UCSD-AML1 (cell line): ENCODE results near the gene BCL6B.

ENCODE experiments used
- DNase-seq: peaks from one replicate; lab custom pipeline; 2025; ENCODE audit not compliant: unreplicated experiment; lab: John Stamatoyannopoulos, UW

The BCL6B gene

DNA sequence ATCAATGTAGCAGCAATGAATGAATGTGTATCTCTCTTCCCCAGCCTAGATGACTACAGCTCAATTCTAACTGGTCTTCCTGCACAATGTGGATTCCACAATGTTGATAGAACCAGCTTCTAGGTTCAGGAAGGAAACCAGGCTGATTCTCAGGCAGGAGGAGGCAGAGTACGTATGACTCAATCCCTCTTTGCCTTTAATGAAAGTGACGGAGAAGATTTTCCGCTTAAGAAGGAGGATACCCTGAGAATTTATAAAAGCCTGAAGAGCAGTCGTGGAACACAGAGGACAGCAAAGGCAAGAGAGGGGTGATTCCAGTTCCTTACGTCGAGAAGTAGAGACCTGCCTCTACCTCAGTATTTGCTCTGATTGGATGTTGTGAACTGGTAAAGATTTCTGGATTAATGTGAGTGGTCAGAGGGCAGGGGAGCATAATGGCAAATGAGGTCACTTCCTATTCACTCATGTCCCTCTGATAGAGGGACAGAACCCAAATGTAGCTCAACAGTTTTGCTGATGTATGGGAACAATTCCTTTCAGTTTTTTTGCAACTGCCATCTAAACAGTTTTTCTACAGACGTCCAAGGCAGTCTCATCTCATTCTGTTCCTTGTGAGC, 36.1 kb downstream of the BCL6B start:
- DNase-seq, result no peak

DNA sequence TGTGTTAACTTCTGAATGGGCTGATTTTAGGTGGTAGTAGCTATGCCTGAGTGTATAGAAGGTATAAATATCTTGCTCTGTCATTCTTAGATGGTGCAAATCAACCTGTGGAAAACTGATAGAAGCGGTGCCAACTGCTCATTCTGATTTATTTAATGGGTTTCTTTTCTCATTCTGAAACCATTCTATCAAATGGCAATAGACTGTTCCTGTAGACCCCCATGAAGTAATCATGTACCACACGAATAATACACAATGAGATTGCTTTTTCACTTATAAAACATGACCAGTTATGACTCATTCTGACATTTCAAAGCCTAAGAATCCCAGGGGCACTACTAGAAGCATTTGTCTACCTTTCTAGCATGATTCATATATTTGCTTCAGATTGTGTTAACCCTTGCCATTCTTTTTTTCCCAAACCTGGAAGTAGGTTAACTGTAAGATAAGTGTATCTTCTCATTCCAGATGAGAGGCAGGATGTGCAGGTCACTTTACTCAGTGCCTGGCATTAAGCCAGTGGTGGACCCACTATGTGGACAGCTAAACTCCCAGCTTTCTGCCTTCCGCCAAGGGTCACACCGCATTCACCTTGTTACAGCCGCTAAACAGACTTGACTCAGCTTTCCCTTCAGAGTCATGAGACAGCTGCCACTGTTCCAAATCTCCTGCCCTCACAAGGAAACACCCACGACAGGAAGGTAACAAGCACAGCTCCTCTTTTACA, 37.5 kb downstream of the BCL6B start:
- DNase-seq, result no peak

DNA sequence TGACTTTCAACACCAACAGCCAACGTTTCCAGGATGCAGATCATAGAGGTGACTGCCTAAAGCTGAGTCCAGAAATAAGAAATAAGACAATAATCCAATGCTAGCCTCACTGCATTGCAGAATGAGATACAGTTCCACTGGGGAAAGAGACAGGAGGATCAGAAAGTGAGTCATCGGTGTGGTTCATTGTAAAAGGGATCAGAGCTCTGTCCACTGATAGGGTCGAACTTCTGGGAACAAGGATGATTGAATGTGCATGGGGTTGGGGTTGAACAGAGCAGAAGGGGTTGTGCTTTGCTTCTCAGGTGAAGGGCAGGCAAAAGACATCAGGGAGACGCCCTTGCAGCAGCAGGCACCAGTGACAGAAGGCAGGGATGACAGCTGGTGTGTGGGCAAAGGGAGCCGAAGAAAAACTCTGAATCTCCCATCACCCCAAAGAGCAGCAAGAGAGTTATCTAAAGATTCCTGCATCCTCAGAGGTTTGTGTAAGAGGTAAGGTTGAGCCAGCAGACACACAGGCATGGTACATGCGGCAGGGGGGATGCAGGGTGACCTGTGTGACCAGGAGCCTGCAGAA, 40.8 kb downstream of the BCL6B start:
- no peak for DNase-seq

DNA sequence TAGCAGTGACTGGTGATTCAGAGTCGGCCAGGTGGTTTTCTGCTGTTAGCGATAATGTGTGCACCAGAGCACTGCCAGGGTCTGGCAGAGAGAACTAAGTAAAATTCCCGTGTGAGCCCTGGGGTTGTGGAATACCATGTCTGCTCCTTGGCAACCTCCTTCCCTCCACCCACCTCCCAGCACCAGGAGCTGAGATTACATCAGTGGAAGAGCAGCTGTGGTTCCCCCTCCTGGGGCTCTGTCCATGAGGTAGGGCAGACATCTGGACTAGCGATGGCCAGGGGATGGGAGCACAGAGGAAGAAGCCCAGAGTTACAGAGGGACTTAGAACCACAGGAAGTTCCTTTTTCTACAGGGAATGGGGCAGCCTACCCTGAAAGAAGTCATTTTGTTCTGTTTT, 41.4 kb downstream of the BCL6B start:
- DNase-seq, result no peak

DNA sequence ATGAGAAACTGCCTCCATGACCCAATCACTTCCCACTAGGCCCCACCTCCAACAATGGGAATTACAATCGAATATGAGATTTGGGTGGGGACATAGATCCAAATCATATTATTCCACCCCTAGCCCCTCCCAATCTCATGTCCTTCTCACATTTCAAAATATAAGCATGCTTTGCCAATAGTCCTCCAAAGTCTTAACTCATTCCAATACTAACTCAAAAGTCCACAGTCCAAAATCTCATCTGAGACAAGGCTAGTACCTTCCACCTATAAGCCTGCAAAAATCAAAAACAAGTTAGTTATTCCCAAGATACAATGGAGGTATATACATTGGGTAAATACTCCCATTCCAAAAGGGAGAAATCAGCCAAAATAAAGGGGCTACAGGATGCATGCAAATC, 44.3 kb downstream of the BCL6B start:
- DNase-seq, result no peak

DNA sequence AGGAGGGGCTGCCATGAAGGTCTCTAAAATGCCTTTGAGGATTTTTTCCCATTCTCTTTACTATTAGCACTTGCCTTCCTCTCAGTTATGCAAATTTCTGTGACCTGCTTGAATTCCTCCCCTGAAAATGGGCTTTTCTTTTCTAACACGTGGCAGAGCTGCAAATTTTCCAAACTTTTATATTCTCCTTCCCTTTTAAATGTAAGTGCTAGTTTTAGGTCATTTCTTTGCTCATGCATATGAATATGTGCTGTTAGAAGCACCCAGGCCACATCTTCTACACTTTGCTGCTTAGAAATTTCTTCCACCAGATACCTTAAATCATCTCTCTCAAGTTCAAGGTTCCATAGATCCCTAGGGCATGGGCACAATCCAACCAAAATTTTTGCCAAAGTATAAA, 45.4 kb downstream of the BCL6B start:
- DNase-seq, result no peak

DNA sequence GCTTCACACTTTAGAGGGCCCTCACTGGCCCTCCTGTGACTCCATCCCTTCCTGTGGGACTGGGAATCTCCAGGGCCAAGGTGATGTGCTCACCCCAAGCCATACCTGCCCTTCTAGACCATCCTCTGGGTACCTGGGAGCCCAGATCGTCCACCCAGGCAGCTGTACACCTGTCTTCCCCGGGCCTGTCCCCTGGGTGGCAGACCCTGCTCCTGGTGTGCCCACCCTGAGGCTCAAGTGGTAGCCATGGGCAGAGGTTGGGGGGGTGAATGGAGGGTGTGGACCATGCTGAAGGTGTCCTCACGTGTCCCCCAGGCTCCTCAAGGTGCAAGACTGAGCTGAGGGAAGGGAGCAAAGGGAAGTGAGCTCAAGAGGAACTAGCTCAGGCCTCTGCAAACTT, 47.9 kb downstream of the BCL6B start:
- DNase-seq, result no peak

DNA sequence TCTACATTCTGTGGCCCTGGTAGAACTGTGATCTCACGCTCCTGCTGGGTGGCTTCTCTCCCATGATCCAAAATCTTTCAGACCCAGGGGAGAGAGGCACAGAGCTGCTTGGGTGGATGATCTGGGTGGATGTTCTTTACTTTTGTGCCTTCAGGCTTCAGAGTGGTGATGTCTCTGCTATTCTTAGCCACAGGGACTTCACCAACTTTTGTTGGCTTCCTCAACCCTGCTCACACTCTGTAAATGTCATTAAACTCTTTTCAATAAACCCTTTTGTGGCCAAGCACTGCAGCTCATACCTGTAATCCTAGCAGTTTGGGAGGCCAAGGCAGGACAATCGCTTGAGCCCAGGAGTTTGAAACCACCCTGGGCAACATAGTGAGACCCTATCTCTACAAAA, 49.6 kb downstream of the BCL6B start:
- DNase-seq, result no peak

DNA sequence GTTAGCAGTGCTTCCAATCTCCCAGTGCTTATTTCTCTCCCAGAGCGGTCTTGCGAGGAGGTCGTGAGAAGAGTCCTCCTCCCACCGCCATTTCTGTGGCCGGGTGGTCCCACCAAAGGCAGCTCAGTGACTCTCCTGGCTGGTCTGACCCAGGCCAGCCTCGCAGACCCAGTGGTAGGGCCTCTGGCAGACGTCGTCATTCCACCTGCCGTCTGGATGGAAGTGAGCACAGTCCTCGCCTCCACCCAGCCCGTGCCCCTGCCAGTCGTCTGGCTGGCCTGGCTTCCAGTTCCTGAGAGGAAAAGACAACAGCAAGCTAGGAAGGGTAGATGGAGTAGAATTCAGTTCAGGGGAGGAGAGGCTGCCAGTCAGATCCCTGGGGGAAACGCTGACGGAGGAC, 52.1 kb downstream of the BCL6B start:
- DNase-seq, result no peak

DNA sequence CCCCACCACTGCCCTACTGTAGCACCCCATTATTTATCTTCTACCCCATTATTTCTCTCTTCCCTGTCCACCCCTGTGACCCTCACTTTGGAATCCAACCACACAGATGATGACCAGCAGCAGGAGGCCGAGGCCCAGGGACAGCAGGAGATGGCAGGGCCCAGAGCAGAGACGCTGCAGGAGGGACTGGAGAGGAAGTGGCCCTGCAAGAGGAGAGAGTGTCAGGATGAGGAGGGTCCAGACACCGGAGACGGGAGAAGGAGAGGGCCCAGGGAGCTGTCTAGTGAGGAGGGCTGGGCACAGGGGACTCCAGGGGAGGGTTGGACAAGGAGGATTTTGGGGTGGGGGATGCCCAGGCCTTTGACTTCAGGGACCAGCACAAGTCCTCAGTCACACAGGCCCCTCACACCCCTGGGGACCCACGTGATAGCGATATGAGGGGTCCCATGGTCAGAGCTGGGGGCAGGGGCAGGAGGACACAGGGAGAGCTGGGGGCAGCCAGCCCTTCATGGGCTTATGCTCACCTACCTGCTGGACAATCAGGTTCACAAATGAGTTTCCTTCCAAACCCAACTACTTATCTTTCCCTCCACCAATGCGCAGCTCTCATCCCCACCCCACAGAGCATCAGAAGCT, 55.2 kb downstream of the BCL6B start:
- DNase-seq, result no peak

DNA sequence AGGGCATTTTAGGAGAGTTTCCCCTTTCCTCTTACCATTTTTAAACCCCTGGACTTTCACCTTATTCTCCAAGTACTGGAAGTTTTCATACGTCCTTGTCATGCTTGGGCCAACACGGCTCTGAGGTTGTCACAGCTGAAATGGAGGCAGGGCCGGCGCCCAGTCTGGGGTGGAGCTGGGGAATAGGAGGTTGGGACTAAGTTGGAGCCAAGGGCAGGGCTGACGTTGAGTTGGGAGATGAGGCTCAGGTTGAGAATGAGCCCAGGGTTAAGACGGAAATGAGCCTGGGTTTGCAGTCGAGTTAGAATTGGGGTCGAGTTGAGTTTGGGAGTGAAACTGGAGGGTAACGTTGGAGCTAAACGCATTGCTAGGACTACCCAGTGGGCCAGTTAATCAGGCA, 55.9 kb downstream of the BCL6B start:
- DNase-seq, result no peak
